CD4-positive, alpha-beta T cell treated with Interleukin-15 for 4 hours (primary cell): ENCODE data around the gene CDC42BPB.

Experiments
- DNase-seq: peaks from one replicate; pipeline ENCODE4 v3.0.0-alpha.2; 2020; ENCODE audit warnings: low spot score

Gene CDC42BPB

DNA sequence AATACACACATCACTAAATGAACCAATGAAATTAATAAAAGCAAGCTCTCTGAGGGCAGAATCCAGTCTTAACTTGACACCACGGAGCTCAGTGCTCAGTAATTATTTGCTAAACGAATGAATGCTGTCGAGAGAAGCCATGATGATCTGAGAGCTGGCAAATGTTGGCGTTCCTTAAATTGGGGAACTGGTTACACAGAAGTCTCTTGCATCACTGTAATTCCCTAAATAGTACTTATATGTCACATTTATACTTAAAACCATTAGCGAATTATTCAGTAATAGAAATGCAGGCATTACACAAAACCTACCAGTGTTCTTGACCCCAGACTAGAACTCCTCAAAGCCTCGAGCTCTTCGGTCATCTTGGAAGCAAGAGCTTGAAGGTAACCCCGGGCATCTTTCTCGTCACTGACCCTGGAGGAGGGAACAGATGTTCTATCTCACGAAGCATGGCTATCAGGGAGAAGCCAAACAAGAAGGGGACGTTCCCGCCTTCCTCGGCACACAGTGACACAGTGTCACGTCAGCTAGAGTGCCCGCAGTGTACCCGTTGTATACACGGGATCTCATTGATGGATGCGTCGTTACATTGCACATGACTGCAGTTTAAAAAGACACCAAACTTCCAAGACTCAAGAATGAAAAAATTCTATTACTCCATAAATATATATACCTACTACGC, 91.2 kb downstream of the CDC42BPB start:
- DNase-seq: no peak

DNA sequence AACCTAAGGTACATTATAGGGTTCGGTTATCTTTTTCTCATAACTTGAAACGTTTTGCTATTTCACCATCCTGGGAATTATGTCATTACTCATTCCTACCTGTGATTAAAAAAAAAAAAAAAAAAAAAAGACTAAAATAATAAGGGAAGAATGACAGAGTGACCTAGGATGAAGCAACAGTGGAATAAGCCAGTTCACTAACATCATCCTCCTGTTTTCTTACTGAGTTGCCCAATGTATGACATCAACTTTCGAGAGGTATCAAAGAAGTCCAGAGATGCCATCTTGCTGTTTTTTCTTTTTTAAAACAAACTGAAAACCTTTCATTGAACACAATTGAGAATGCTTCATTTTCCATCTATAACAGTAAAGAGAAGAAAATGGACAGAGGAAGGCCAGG, 92.1 kb downstream of the CDC42BPB start:
- no peak for DNase-seq

DNA sequence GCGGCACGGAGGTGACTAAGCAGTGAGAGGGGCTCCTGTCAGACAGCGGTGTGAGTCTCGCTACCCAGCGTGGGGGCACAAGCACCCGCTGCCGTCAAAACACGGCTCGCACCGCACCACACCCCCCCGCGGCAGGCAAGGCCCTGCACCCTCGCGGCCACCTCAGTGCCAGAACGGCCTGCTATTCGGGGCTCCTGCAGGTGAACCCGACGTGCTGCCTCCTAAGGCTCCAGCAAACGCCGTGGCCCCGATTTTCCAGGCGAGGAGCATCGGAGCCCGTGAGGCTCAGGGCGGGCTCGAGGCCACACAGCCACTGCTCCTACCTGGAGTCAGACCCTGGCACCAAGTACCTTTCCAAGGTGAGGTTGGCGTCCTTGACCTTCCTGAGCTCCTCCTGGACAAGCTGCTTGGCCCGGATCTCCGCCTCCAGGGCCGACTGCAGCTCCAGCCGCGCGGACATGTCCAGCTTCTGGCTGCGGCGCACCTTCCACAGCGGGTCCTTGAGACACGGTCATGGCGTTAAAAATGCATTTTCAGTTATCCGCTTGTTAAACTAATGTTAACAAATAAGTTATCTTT, 93.1 kb downstream of the CDC42BPB start:
- DNase-seq: no peak

DNA sequence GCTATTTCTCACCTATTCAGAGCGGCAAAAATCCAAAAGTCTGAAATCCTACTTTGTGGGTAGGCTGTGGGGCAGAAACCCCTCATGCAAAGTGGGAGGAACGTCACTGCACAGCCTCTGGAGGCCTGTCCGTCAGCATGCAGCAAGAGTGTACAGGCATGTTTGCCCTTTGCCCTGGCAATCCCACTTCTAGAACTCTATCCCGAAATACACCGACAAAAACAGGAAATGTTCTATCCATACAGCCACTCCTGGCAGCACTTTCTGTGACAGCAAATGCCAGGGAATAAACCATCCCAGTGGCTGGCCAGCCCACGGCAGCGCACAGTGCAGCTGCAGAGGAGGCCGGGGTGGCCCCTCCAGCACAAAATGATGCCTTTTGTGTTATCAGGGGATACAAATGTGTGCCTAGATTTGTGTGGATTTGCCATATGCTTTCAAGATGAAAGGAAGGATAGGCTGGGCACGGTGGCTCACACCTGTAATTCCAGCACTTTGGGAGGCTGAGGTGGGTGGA, 95.2 kb downstream of the CDC42BPB start:
- no peak for DNase-seq

DNA sequence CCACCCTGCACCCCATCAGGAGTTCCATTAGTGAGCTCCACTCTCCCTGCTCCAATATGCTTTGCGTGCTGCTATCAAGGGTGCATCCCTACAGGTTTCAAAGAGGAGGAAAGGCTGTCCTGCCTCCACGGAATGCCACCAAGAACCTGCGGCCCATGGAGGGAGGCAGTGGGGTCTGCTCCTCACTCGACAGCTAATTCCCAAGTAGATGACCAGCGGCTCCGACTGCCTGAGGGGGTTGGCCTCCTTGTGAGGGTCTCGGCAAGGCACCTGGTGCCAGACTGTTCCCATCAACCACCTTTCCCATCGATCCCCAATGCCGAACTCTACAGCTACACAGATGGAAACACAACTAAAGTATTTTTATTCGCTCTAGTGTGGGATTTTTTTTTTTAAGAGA, 98.9 kb downstream of the CDC42BPB start:
- no peak for DNase-seq

DNA sequence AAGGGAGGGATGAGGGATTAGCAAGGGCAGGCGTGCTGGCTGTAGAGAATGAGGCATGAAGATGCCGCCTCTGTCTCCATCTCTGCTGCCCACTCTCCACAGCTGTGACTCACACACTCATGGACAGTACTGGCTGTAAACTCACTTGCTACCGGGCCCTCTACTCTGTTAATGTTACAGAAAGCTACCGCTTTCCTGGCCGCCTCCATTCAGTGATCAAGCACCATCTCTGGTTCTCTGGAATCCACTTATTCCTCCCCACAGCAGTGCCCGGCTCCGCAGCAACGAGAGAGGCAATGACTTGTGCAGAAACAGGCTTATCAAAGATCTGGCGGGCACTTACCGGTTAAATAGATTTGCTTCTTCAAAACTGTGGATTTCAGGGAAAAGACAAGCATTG, 100.1 kb downstream of the CDC42BPB start:
- DNase-seq: no peak

DNA sequence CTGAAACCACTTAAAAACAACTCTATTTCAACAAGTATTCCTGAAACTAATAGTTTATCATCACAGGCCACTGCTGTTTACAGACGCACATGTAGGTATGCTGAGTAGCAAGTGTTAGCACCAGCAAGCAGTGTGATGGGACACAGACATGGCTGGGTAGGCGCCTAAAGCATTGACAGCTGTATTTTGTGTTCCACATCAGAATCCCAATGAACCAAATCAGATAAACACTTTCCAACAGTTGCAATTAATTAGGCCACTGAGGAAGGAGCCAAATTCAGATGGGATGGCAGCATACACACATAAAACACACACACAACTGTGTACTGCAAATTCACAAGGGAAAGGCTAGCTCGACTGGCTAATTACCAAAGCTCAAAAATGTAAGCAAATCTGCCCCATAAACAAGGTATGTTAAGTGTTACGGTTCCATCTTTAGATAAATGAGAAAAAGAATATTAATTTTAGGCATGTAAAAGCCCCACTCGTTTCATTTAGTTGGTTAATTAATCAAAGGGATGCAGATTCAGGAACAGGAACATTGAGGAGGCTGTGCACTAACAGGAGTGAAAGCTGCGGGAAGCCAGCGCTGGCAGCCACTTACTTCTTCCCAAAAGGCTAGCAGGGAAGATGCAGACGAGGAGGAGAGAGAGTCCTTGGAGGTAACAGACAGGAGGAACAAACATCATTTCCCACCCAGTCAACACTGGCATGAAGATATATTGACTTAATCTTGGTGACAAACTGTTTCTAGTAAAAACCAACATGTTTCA, 101.5 kb downstream of the CDC42BPB start:
- DNase-seq: no peak

DNA sequence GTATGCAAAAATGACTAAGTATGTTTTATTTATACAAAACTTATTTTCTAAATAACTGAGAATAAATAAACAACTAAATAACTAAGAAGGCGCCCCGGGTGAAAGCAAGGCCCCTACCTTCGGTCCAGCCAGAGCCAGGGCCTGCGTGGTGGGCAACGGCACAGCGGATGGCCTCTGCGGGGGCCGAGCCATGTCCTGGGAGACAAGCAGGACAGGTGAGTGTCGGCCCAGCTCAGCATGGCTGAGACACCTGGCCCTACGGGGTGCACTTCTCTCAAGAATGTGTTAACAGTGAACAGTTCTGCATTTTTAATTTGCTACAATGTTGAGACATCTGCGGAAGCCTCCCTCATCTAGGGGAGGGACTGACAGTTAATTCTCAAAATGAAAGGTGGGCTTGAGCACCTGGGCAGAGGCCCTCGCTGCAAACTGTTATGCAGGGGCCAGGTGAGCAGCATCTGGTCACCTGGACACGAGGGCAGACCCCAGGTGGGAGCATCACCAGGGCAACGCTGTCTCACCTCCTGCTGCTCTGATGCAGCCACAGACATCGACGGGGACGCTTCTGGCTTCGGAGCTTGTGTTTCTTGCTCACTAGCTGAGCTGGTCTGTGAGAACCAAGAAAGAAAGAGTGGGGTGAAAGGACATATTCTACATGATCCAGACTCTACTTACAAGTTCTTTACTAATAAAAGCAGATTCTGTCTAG, 103.1 kb downstream of the CDC42BPB start:
- DNase-seq: no peak

DNA sequence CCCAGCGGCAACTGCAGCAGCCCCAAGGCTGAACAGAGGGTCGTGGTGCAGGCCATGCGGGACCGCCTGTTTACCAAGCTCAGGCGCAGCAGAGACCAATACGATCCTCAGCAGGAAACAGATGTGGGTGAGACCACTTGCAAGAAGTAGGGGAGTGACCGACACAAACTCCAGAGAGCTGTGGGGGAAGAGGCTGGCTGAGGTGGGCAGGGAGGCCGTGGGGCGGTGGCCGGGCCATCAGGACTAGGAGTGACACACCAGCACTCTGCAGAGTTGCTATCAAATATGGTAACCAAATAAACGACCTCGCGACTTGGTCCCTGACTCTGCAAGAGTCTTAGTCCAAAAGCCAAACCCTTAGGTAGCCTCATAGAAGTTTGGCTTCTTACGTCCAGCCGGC, 104.2 kb downstream of the CDC42BPB start:
- no peak for DNase-seq

DNA sequence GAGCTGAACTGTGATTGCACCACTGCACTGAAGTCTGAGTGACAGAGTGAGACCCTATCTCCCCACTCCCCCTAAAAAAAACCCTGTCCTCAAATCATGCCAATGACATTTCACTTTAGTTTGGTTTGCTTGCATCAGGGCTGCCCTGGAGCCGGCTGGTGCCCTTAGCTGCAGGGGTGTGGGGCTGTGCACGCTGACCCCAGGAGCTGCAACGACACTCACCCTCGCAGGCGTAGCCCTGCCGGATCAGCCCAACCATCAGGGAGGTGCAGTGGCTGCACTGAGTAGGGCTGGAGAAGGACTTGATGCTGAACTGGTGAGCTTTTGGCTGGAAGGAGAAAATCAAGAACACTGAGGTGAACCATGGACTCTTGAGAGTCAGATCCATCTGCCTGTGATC, 105.1 kb downstream of the CDC42BPB start:
- DNase-seq: no peak

DNA sequence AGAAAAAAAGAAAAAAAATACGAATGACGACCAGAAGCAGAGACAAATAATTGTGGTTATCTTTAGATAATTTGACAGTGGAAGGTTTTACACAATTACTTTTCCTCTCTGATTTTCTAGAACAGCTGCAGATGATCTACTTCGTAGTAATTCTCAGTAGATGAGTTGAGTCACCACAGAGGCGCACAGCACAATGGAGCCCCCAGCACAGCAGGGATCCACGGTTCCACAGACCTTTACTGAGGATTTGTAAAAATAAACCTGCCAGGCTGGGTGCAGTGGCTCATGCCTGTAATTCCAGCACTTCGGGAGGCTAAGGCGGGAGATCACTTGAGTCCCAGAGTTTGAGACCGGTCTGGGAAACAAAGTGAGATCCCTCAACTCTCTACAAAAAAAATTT, 105.5 kb downstream of the CDC42BPB start:
- DNase-seq: no peak

DNA sequence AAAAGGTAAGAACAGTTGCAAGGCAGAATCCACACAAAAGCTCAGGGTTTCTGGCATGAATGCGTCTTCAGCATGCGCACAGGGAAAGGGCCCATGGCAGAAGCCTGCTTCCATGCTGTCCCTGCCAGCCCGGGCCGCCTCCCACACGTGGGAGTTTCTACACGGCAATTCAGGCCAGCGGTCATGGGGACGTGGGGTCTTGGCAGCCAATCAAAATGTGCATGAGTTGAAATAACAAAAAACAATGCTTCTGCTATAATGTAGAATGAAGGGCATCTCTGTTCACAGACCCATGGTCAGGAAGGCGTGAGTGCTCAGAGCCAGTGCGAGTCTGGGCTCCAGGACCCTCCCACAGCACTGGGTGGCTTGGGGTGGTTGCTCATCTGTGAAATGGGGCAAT, 106.3 kb downstream of the CDC42BPB start:
- DNase-seq: no peak

DNA sequence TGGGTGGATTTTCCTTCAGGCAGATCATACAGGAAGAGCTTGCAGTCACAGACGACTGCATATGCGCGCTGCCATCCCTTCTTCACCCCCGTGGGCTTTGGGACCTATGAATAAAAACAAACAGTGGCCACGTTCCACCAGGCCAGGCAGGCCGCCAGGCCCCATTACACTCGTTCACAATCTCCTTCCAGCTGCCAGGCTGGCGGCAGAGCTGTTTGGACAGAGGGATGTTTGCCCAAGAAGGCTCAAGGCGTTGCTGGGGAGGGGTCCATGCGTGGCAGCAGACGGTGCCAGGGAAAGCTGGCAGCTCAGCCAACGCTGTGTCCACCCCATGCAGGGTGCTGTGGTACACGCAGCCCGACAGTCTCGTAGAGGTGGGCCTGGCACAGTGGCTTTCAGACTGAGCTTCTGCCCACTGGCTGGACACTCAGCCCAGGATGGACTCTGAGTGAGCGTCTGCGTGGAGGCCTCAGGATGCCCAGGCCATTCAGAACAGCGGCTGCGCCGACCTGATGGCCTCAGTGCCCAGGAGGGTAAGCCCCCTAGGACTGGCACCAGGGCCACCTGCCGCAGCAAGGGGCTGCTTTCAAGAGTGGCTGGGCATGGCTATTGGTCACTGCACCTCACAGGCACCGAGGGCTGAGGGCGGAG, 107.4 kb downstream of the CDC42BPB start:
- no peak for DNase-seq

DNA sequence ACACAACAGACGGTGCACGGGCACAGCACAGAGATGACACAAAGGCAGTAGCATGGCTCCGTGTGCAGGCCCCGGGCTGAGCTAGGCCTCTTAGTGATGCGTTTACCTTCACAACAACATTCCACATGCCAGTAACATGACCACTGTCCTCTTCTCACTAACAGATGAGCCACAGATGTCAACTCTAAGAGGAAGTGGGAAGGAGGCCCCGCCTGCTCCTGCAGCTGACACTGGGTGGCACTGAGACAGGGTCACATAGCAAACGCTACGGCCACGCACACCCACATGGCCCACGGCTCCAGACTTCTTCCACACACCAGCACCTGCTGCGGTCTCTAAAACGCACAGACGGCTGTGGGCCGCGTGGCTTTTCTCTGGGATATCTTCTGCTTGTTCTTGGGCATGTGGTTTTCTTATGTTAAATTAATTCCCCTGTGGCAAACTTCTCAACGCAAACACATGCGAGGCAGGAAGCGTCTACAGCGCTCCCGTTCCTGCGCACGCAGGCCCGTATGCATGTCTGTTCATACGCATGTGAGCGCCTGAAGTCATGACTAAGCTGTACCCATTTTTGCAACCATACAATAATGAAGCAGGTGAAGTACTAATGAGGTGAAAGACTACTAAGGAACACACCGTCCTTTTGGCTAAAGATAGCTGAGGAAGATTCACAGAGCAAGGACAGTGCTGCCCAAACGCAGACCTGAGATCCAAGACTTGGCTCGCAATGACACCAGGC, 108.1 kb downstream of the CDC42BPB start:
- peak; percentile 14 for DNase-seq

DNA sequence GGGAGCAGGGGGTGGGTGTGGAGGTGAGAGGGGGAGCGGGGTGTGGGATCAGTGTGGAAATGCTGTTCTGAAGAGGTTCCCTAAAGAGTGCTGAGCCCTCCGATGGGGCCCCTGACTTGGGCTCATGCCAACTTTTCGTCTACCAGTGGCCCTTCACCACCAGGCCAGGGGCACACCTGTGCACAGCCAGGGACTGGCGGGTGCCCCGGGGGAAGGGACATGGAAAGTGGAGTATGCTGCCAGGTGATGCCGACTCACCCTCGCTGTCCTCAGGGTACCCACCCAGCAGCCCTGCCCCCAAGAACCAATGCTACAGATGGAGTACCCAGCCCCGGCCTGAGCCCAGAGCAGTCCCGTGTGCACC, 108.7 kb downstream of the CDC42BPB start:
- DNase-seq: no peak

DNA sequence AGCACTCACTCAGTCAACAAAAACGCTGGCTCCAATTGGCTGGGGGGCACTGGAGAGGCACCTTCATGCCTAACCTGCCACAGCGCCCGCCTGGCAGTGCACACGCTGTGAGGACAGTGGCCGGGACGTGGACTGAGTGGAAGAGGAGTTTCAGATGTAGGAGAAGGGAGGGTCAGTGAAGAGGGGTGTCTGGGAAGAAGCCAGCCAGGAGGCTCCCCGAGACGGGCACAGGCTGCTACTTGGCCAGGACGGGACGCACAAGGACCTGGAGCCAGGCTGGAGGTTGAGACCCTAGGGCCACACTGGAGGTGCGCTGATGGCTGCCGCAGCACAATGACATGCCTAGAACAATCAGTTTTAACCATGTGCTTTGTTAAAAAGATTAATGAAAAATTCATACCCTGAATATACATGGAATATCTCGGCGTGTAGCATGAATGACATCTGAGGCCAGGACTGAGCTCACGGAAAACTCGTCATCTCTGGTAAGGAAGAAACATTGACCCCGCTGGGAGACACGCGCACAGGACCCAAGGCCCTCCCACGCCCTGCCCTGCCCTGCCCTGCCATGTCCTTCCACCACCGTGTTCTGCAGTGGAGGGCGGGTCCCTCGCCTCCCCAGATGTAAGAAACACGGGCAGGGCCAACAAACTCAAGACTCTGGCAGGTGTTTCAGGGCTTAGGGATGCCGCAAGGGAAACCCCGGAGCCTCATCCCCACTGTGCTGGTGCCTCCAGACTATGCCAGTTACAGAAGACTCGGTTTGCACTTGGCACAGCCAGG, 109.8 kb downstream of the CDC42BPB start:
- DNase-seq: no peak

DNA sequence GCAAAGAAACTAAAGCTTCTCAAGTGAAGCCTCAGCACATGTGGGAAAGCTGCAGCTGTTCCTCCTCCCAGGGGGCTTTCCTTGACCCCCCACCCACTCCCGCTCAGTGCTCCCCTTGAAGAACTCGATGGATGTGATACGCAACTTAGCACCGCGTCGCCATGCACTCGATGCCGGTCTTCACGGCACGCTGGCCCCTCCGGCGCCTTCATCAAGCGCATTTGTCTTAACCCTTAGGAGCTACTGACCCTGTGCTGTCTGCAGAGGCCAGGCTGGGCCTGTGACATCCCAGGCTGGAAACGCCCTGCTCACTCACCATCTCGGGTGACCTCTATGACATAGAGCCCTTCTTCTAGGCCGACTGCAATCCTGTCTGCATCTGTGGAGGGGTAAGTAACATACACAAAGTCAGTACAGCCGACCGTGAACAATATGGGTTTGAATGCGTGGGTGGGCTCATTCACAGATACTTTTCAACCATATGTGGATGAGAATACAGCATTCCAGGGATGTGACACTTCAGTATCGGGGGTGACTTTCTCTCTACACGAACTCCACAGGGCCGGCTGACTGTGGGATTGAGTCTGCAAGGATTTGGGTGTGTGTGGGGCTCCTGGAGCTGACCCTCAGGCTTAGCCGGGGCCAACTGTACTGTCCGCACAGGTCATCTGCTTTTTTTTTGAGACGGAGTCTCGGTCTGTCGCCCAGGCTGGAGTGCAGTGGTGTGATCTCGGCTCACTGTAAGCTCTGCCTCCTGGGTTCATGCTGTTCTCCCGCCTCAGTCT, 111.8 kb downstream of the CDC42BPB start:
- no peak for DNase-seq

DNA sequence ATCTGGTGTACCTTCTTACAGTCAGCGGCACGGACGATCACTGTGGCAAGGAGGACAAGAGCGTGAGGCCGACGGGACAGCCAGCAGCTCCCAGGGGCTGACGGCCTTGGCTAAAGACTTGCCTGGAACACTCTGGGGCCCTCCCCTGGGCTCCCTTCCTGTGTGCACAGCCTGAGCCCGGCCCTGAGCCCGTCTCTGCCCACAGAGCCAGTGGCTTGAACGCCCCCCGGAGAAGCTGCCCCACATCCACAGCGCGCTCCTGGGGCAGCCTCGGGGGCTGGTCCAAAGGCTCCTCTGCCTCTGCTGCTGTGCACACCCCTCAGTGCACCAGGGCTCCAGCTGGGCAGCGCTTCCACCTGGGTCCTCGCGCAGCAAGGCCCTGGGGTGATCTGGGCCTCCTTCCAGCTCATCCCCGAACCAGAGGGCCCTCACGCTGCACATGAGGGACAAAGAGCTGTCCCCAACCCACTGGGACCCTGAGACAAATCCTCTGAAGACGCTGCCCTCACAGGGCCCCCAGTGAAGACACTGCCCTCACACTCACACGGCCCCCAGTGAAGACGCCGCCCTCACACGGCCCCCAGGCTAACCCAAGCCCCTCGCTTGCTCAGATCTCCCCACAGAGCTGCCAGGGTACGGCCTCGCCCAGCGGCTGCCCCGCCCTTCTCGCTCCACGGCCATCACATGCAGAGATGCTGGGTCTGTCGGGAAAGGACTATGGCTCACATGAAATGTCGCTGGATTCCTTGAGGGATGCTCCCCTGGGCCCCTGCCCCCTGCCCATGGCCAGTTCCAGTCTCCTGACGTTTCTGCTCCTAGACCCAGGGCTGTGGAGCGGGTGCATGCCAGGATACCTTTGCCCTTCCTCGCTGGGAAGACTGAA, 112.7 kb downstream of the CDC42BPB start:
- no peak for DNase-seq

DNA sequence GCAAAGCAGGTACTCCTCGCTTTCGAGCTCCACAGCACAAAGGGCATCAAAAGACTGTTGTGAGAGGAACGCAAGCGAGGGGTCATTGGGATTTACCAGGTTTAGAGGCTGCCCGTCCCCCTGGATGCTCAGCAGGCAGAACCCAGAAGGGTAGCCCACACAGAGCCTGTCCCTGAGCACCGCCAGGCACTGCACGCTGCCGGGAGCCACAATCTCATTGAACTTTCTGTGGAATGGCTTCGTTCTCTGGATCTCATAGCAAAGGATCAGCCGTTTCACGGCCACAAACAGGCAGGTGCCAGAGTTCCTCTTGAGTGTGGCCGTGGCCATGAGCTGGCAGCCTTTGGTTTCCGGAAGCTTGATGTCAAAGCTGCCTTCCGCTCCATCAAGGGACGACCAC, 113.4 kb downstream of the CDC42BPB start:
- no peak for DNase-seq
